ENCODE measurements around the gene OXCT1. TPM values are rescaled to one million over a fixed set of nuclear protein-coding genes. Genes with fewer than 3 reads are reported as not detected.

OXCT1 gene
- total and polyA plus RNA-seq, 2 donors (not counting 3 experiments of a cell fraction or from before 2014, with no cell fraction given): 12.8 to 37.4 TPM

DNA sequence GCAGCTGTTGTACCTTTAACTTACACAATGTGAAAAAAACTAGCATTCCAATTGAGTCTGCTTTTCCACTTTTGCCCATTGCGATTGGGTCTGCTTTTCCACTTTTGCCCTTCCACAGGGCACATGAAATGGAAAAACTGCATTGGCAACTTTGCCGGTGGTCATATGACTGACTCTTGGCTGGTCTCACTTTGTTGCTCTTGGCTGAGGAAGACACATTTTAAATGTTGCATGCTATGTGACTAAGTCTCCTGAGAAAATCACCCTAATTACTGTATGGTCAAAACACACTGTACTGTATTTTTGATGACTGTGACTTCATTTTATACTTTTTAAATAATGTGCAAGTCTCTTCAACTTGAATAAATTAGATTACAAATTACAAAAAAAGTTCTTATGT lies 1.6 kb upstream of the OXCT1 start:
- Histone ChIP-seq H3K79me2 (ENCODE audit: control insufficient read depth, insufficient read depth, low read length) (peaks cover 16% of the 10 kb centered on the region), H2AFZ (ENCODE audit: low read depth, low read length) (peak overlapping the region; percentile 18), H3K4me3 (replicated peaks in 1 of 3; ENCODE audit: insufficient read depth in 1 of 3, low read depth in 1 of 3, low read length in 3 of 3) (no peak overlapping the region), H3K9ac (replicated peaks; ENCODE audit: extremely low read depth, insufficient read depth, low read length) (no peak overlapping the region), H3K27ac (ENCODE audit: insufficient read depth, low read depth, low read length) (no peak overlapping the region), H3K9me3 (replicated peaks; ENCODE audit: control insufficient read depth, insufficient read depth, low read length) (no peaks in the 10 kb centered on the region), H3K36me3 (ENCODE audit: control insufficient read depth in 2 of 2, extremely low read depth in 1 of 2, insufficient read depth in 2 of 2, low read length in 2 of 2) (no peaks in the 10 kb centered on the region), H3K4me1 (ENCODE audit: control insufficient read depth, extremely low read depth, insufficient read depth, low read length) (peaks cover 11% of the 10 kb centered on the region), H3K4me2 (ENCODE audit: insufficient read depth, low read length) (no peak overlapping the region), H3K27me3 (ENCODE audit: control insufficient read depth in 2 of 2, insufficient read depth in 2 of 2, low read length in 2 of 2) (peaks cover 2 to 6% of the 10 kb centered on the region in 2 experiments), H4K20me1 (replicated peaks; ENCODE audit: control insufficient read depth, extremely low read depth, insufficient read depth, low read length) (no peaks in the 10 kb centered on the region), H3K9me1 (replicated peaks; ENCODE audit: control insufficient read depth, extremely low read depth, insufficient read depth, low read length) (no peaks in the 10 kb centered on the region)
- no peak for TF ChIP-seq POLR2A (IDR thresholded peaks at IDR 0.05; ENCODE audit: low read depth, low read length)
- TF ChIP-seq, protein P1, sequence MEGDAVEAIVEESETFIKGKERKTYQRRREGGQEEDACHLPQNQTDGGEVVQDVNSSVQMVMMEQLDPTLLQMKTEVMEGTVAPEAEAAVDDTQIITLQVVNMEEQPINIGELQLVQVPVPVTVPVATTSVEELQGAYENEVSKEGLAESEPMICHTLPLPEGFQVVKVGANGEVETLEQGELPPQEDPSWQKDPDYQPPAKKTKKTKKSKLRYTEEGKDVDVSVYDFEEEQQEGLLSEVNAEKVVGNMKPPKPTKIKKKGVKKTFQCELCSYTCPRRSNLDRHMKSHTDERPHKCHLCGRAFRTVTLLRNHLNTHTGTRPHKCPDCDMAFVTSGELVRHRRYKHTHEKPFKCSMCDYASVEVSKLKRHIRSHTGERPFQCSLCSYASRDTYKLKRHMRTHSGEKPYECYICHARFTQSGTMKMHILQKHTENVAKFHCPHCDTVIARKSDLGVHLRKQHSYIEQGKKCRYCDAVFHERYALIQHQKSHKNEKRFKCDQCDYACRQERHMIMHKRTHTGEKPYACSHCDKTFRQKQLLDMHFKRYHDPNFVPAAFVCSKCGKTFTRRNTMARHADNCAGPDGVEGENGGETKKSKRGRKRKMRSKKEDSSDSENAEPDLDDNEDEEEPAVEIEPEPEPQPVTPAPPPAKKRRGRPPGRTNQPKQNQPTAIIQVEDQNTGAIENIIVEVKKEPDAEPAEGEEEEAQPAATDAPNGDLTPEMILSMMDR (IDR thresholded peaks at IDR 0.05; ENCODE audit: extremely low read depth in 1 of 2, insufficient read depth in 1 of 2, low read depth in 1 of 2, low read length in 2 of 2): no peak
- no peak for TF ChIP-seq JUN (IDR thresholded peaks at IDR 0.05; ENCODE audit: borderline replicate concordance, insufficient read depth, insufficient read length, low read depth)
- TF ChIP-seq GATA2 (IDR thresholded peaks at IDR 0.05; ENCODE audit: insufficient read depth, insufficient read length, low read depth, low read length): no peak
- no peak for TF ChIP-seq EZH2 (IDR thresholded peaks at IDR 0.05; ENCODE audit: borderline replicate concordance, low read depth, low read length, severe bottlenecking)
- TF ChIP-seq, protein P2, sequence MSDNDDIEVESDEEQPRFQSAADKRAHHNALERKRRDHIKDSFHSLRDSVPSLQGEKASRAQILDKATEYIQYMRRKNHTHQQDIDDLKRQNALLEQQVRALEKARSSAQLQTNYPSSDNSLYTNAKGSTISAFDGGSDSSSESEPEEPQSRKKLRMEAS (IDR thresholded peaks at IDR 0.05; ENCODE audit: insufficient read depth, insufficient read length): no peak
- TF ChIP-seq FOS (IDR thresholded peaks at IDR 0.05; ENCODE audit: borderline replicate concordance, insufficient read depth, low read length): no peak
- TF ChIP-seq MYC (IDR thresholded peaks at IDR 0.05; ENCODE audit: low read depth, low read length): no peak
- no peak for TF ChIP-seq POLR2AphosphoS5 (IDR thresholded peaks at IDR 0.05; ENCODE audit: insufficient read depth, low read depth, low read length)
- POLR2A ChIA-PET: no interaction called here
- CTCF ChIA-PET: interaction anchor here (1.9 kb wide), 1 partner anchor 186 kb away, joined by 8 read pairs; no protein-coding TSS in a partner anchor
- peak; percentile 94 for DNase-seq (ENCODE audit: low read depth, low spot score)
- no TSS peak for BruUV-seq (replicated peaks)
- dilution Hi-C loops (cut with MboI; ENCODE audit: extremely low pct_ligation_motif_present, low sequenced_read_pairs) (no loop called here), intact Hi-C loops (cut with micrococcal nuclease) (no loop called here)
- FAIRE-seq: no peak
